H1 (cell line): Measurements from ENCODE around the gene CERS3. TPM values are rescaled to one million over a fixed set of nuclear protein-coding genes. Genes with fewer than 3 reads are reported as not detected.

Experiments
- CTCF ChIA-PET: fragments of 300-600 bp; sonication (Branson Sonifier 250); formaldehyde crosslinking; loops from one replicate; lab custom pipeline; 2021; ENCODE audit not compliant: partially characterized antibody; lab: Charles Lee
- POLR2A ChIA-PET: fragments of 300-600 bp; sonication (Branson Sonifier 250); formaldehyde crosslinking; loops from one replicate; lab custom pipeline; 2021; ENCODE audit warnings: inconsistent platforms; ENCODE audit not compliant: partially characterized antibody; lab: Charles Lee
- DNase-seq, 2 experiments: peaks; one replicate each; pipeline versions ENCODE4 v3.0.0 to v3.0.0-alpha.2; 2010 to 2022; ENCODE audit warnings: low spot score in 2 of 2, low read depth in 1 of 2, mixed read lengths in 1 of 2
- FAIRE-seq: peaks from 2 replicates; lab custom pipeline; 2011; peaks lifted over from hg19 to GRCh38; lab: Jason Lieb, UNC
- H2AFZ ChIP-seq: 2 replicates; pipeline ENCODE4 v1.8.1; 2012; ENCODE audit warnings: low read length, inconsistent platforms
- H2AK5ac ChIP-seq: 2 replicates; pipeline ENCODE4 v1.6.1; 2013; ENCODE audit warnings: low read depth, low read length
- H2BK120ac ChIP-seq: replicated peaks from 2 replicates; pipeline ENCODE3; 2013; ENCODE audit warnings: low read depth, low read length, inconsistent platforms
- H2BK12ac ChIP-seq: 2 replicates; pipeline ENCODE4 v1.6.1; 2013; ENCODE audit warnings: low read depth, low read length
- H2BK15ac ChIP-seq: 2 replicates; pipeline ENCODE4 v1.6.1; 2013; ENCODE audit warnings: low read length
- H2BK20ac ChIP-seq: 2 replicates; pipeline ENCODE4 v1.6.1; 2013; ENCODE audit warnings: low read length
- H2BK5ac ChIP-seq: 2 replicates; pipeline ENCODE4 v1.6.1; 2013; ENCODE audit warnings: low read depth, low read length
- H3K14ac ChIP-seq: 2 replicates; pipeline ENCODE4 v1.6.1; 2013; ENCODE audit warnings: inconsistent platforms; ENCODE audit not compliant: insufficient read length
- H3K18ac ChIP-seq: 2 replicates; pipeline ENCODE4 v1.6.1; 2013; ENCODE audit warnings: low read length; ENCODE audit errors: extremely low read depth
- H3K23ac ChIP-seq: 2 replicates; pipeline ENCODE4 v1.6.1; 2013; ENCODE audit warnings: inconsistent platforms; ENCODE audit not compliant: insufficient read length
- H3K23me2 ChIP-seq: 2 replicates; pipeline ENCODE4 v1.6.1; 2013; ENCODE audit warnings: low read depth, low read length
- H3K27ac ChIP-seq: 2 replicates; pipeline ENCODE4 v1.6.1; 2011; ENCODE audit warnings: low read depth, low read length, inconsistent platforms
- H3K27me3 ChIP-seq, 4 experiments: replicated peaks in 1 of 4; 1 replicate in 1 of 4; 2 replicates in 3 of 4; pipeline versions ENCODE4 v1.6.1 to v1.8.1; 2011 to 2013; ENCODE audit warnings: low read length in 3 of 4, mild to moderate bottlenecking in 3 of 4, inconsistent platforms in 2 of 4, mixed read lengths in 2 of 4, moderate library complexity in 1 of 4; ENCODE audit not compliant: control insufficient read depth in 3 of 4, insufficient read depth in 3 of 4; ENCODE audit errors: extremely low read depth in 1 of 4
- H3K36me3 ChIP-seq, 4 experiments: 2 replicates each; pipeline versions ENCODE4 v1.6.1 to v1.8.1; 2011 to 2013; ENCODE audit warnings: mild to moderate bottlenecking in 4 of 4, low read length in 3 of 4, moderate library complexity in 2 of 4, control low read depth in 1 of 4, inconsistent platforms in 1 of 4; ENCODE audit not compliant: insufficient read depth in 4 of 4, control insufficient read depth in 2 of 4
- H3K4ac ChIP-seq: replicated peaks from 2 replicates; pipeline ENCODE3; 2013; ENCODE audit warnings: low read length, low read depth, mixed read lengths, inconsistent platforms; ENCODE audit not compliant: insufficient read length
- H3K4me1 ChIP-seq, 4 experiments: replicated peaks in 1 of 4; 1 replicate in 1 of 4; 2 replicates in 3 of 4; pipeline versions ENCODE4 v1.6.1 to v1.8.1; 2011 to 2013; ENCODE audit warnings: low read length in 3 of 4, inconsistent platforms in 2 of 4, mixed read lengths in 1 of 4; ENCODE audit not compliant: insufficient read depth in 4 of 4, control insufficient read depth in 3 of 4
- H3K4me2 ChIP-seq, 2 experiments: 2 replicates each; pipeline versions ENCODE4 v1.6.1 to v1.8.1; 2011 to 2013; ENCODE audit warnings: low read depth in 2 of 2, low read length in 2 of 2, control low read depth in 1 of 2, inconsistent platforms in 1 of 2, mild to moderate bottlenecking in 1 of 2; ENCODE audit not compliant: insufficient read depth in 1 of 2
- H3K4me3 ChIP-seq, 4 experiments: fragments of 200-600, 300-600 bp in 1 of 4; sonication (generic), shearing (Covaris generic), sonication (Bioruptor Twin) in 1 of 4; 2 replicates each; pipeline versions ENCODE4 v1.5.1 to v1.8.1; 2011 to 2016; ENCODE audit warnings: low read length in 4 of 4, low read depth in 3 of 4, control low read depth in 2 of 4, inconsistent platforms in 2 of 4, mild to moderate bottlenecking in 2 of 4, mixed read lengths in 1 of 4, moderate library complexity in 1 of 4; ENCODE audit not compliant: insufficient read depth in 2 of 4; ENCODE audit errors: extremely low read depth in 1 of 4
- H3K56ac ChIP-seq: replicated peaks from 2 replicates; pipeline ENCODE3; 2013; ENCODE audit warnings: low read depth, mild to moderate bottlenecking, mixed read lengths, low read length, inconsistent platforms; ENCODE audit not compliant: insufficient read length
- H3K79me1 ChIP-seq: 2 replicates; pipeline ENCODE4 v1.6.1; 2013; ENCODE audit warnings: low read depth, low read length, control low read depth
- H3K79me2 ChIP-seq, 2 experiments: 2 replicates each; pipeline versions ENCODE4 v1.6.1 to v1.8.1; 2012 to 2013; ENCODE audit warnings: low read length in 2 of 2, mild to moderate bottlenecking in 2 of 2, inconsistent platforms in 1 of 2; ENCODE audit not compliant: insufficient read depth in 2 of 2, control insufficient read depth in 1 of 2
- H3K9ac ChIP-seq, 4 experiments: replicated peaks in 1 of 4; 1 replicate in 1 of 4; 2 replicates in 3 of 4; pipeline versions ENCODE4 v1.6.1 to v1.8.1; 2011 to 2013; ENCODE audit warnings: low read depth in 3 of 4, low read length in 3 of 4, control low read depth in 2 of 4, mild to moderate bottlenecking in 2 of 4, moderate library complexity in 2 of 4, inconsistent platforms in 1 of 4; ENCODE audit errors: extremely low read depth in 1 of 4
- H3K9me3 ChIP-seq, 2 experiments: 2 replicates each; pipeline versions ENCODE4 v1.6.1 to v1.8.1; 2012 to 2013; ENCODE audit warnings: mild to moderate bottlenecking in 2 of 2, moderate library complexity in 2 of 2, control low read depth in 1 of 2, inconsistent platforms in 1 of 2, low read depth in 1 of 2, low read length in 1 of 2, mixed read lengths in 1 of 2; ENCODE audit not compliant: insufficient read depth in 2 of 2
- H4K20me1 ChIP-seq, 2 experiments: replicated peaks in 1 of 2; 2 replicates each; pipeline versions ENCODE3 to v1.8.1; 2011 to 2013; ENCODE audit warnings: inconsistent platforms in 2 of 2, low read length in 2 of 2, mild to moderate bottlenecking in 1 of 2; ENCODE audit not compliant: insufficient read depth in 2 of 2, control insufficient read depth in 1 of 2
- H4K5ac ChIP-seq: 2 replicates; pipeline ENCODE4 v1.6.1; 2013; ENCODE audit warnings: low read length, low read depth, mixed read lengths, inconsistent platforms; ENCODE audit not compliant: insufficient read length
- H4K8ac ChIP-seq: 2 replicates; pipeline ENCODE4 v1.8.0; 2013; ENCODE audit warnings: mild to moderate bottlenecking, moderate library complexity, low read length, inconsistent platforms; ENCODE audit not compliant: insufficient read depth; ENCODE audit errors: extremely low read depth
- H4K91ac ChIP-seq: replicated peaks from 2 replicates; pipeline ENCODE3; 2013; ENCODE audit warnings: low read length, mixed read lengths, inconsistent platforms; ENCODE audit not compliant: insufficient read length
- RNF2 ChIP-seq: fragments of 200-900, 300-1000 bp; sonication (generic); IDR thresholded peaks from 2 replicates; pipeline ENCODE4 v1.7.1; 2016; ENCODE audit warnings: borderline replicate concordance, low read depth, mild to moderate bottlenecking, antibody characterized with exemption, low read length; ENCODE audit not compliant: poor library complexity, severe bottlenecking; ENCODE audit errors: missing control alignments
- SIN3A ChIP-seq, 2 experiments: IDR thresholded peaks in 1 of 2; conservative IDR thresholded peaks in 1 of 2; 2 replicates each; pipeline ENCODE4 v1.6.1; 2011 to 2012; ENCODE audit warnings: low read length in 2 of 2, improper control_type of control experiment in 1 of 2, low read depth in 1 of 2, mild to moderate bottlenecking in 1 of 2
- WGBS, 2 experiments: shearing (Covaris generic) in 1 of 2; methylation state at CpG; one replicate each; pipeline versions ENCODE4 v1.1.6 to v1.1.7; 2013 to 2015; ENCODE audit warnings: low lambda C conversion rate in 2 of 2, mixed read lengths in 2 of 2, inconsistent platforms in 1 of 2, low coverage in 1 of 2, missing lambda C conversion rate in 1 of 2; ENCODE audit not compliant: insufficient replicate concordance in 2 of 2, insufficient coverage in 1 of 2, insufficient read length in 1 of 2; ENCODE audit errors: extremely low coverage in 1 of 2, missing lambda C conversion rate in 1 of 2; 5-methylcytosine and 5-hydroxymethylcytosine counted together
- polyA plus RNA-seq, 7 experiments: library from polyadenylated mRNA; depleted of rRNA in 3 of 7; stranded (reverse) in 5 of 7; unstranded in 2 of 7; fragments of >200 nt in 5 of 7; fragments of 200-250 nt in 2 of 7; gene quantifications; 1 replicate in 5 of 7; 2 replicates in 1 of 7; 4 replicates in 1 of 7; pipeline versions ENCODE4 v1.2.1 to v1.2.3, GENCODE V29; 2011 to 2013; ENCODE audit warnings: missing spikeins in 2 of 7, mixed read lengths in 2 of 7
- total RNA-seq: library from RNA; stranded (reverse); fragmentation: NEBNext Ultra II Directional; extraction: Animal tissue kit (Norgen Biotek cat#: 25700); gene quantifications from 2 replicates; pipeline ENCODE4 v1.2.1, GENCODE V29; 2021
- TF ChIP-seq, protein P1 (sequence below): IDR thresholded peaks from 2 replicates; pipeline ENCODE4 v1.6.1; 2012; ENCODE audit warnings: inconsistent platforms

Gene CERS3
- total and polyA plus RNA-seq, 2 of the 8 experiments (the other 6 are each of a cell fraction or from before 2014, with no cell fraction given) = 0.62 TPM; not detected in 1

DNA sequence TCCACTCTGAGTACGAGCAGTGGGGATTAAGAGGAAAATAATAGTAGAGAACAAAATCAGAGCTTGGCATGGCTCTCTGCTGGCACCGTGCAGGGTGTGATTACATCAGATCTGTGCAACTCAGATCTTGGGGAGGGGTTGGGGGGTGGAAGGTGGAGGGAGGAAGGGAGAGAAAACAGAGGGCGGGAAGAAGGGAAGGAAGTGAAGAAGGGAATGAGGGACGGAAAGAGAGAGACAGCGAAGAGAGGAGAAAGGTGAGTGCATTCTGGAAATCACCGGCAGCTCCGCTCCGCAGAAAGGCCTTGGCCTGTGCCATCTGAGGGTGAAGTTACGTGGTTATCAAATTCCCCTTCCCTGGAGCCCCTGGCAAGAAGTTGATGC is 156.0 kb downstream of the CERS3 start:
- H2BK12ac ChIP-seq = 0 out of 2 replicates have a peak overlapping the region, but pooled peaks have one; percentile 50
- peak overlapping the region; percentile 91 for H2AFZ ChIP-seq
- H4K8ac ChIP-seq = no peak overlapping the region
- H2BK5ac ChIP-seq = no peak overlapping the region
- peak overlapping the region; percentile 60; the same call in 1 of the 2 replicates for H3K18ac ChIP-seq
- H3K4me2 ChIP-seq = peak overlapping the region; percentile 89 to 91
- no peaks in the 10 kb centered on the region for H4K20me1 ChIP-seq
- POLR2A ChIA-PET = interaction anchor here (0.7 to 2.7 kb wide), 3 partner anchors 23 to 76 kb away, joined by 3 to 18 read pairs (median 3); no protein-coding TSS in a partner anchor
- H3K14ac ChIP-seq = no peak overlapping the region
- H4K5ac ChIP-seq = no peak overlapping the region
- peaks cover 6% of the 10 kb centered on the region; the same call in 1 of the 2 replicates for H3K23me2 ChIP-seq
- DNase-seq (no peak), FAIRE-seq (no peak)
- WGBS, 2 experiments = 9% methylated on average over 9 of the region's 9 CpGs; no CpG with 5 or more reads in 1 of the 2 experiments
- H3K9ac ChIP-seq = peak overlapping the region in 3 of 4 experiments; percentile 16 to 47 (median 29); a peak in 4 of 7 replicates
- H3K23ac ChIP-seq = no peak overlapping the region
- no peak overlapping the region for H2AK5ac ChIP-seq
- H4K91ac ChIP-seq = no peak overlapping the region
- TF ChIP-seq RNF2 (peak; percentile 12), SIN3A (conservative IDR thresholded peaks at IDR 0.05 in 1 of 2, IDR thresholded peaks at IDR 0.05 in 1 of 2; ENCODE audit: low read depth in 1 of 2, low read length in 2 of 2) (0 out of 4 replicates have a peak, but pooled peaks of 1 of the 2 experiments have one; percentile 8)
- TF ChIP-seq, protein P1, sequence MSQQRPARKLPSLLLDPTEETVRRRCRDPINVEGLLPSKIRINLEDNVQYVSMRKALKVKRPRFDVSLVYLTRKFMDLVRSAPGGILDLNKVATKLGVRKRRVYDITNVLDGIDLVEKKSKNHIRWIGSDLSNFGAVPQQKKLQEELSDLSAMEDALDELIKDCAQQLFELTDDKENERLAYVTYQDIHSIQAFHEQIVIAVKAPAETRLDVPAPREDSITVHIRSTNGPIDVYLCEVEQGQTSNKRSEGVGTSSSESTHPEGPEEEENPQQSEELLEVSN = no peak
- H3K56ac ChIP-seq = no peak overlapping the region
- H3K79me1 ChIP-seq = no peaks in the 10 kb centered on the region
- 0 out of 2 replicates have a peak overlapping the region, but pooled peaks have one; percentile 29 for H2BK15ac ChIP-seq
- no peak overlapping the region for H2BK120ac ChIP-seq
- no peak overlapping the region for H2BK20ac ChIP-seq
- CTCF ChIA-PET = interaction anchor here (0.6 to 2.4 kb wide), 4 partner anchors 9 to 28 kb away, joined by 3 to 14 read pairs (median 5); no protein-coding TSS in a partner anchor
- peak overlapping the region; percentile 57 for H3K4ac ChIP-seq
- H3K79me2 ChIP-seq = no peaks in the 10 kb centered on the region
- H3K27me3 ChIP-seq = peaks cover 5 to 26% (median 12%) of the 10 kb centered on the region in 4 experiments; a peak in 6 of 7 replicates
- 0 out of 4 replicates have a peak, but pooled peaks cover 0 to 4% of the 10 kb centered on the region in 2 experiments for H3K9me3 ChIP-seq
- H3K4me3 ChIP-seq = peak overlapping the region; percentile 60 to 94 (median 68)
- no peaks in the 10 kb centered on the region for H3K36me3 ChIP-seq
- H3K27ac ChIP-seq = no peak overlapping the region
- no peaks in the 10 kb centered on the region; a peak in 2 of 7 replicates for H3K4me1 ChIP-seq
